ENCODE measurements around the gene CEP85L.

CEP85L gene

GRCh38 chr6:118500130-118501015 is 151.0 kb downstream of the CEP85L start (continued):
- TF ChIP-seq CREB5 (CRISPR knock-in tag; IDR thresholded peaks at IDR 0.05; ENCODE audit: low read depth) (no peak), ISL1 (CRISPR knock-in tag; IDR thresholded peaks at IDR 0.05) (no peak), OSR1 (CRISPR knock-in tag; IDR thresholded peaks at IDR 0.05) (no peak), ZNF70 (CRISPR knock-in tag; IDR thresholded peaks at IDR 0.05) (no peak), SNAI2 (CRISPR knock-in tag; IDR thresholded peaks at IDR 0.05) (no peak), ARNTL (CRISPR knock-in tag; IDR thresholded peaks at IDR 0.05; ENCODE audit: borderline replicate concordance, low read depth) (no peak), RARB (CRISPR knock-in tag; IDR thresholded peaks at IDR 0.05) (no peak)

DNA sequence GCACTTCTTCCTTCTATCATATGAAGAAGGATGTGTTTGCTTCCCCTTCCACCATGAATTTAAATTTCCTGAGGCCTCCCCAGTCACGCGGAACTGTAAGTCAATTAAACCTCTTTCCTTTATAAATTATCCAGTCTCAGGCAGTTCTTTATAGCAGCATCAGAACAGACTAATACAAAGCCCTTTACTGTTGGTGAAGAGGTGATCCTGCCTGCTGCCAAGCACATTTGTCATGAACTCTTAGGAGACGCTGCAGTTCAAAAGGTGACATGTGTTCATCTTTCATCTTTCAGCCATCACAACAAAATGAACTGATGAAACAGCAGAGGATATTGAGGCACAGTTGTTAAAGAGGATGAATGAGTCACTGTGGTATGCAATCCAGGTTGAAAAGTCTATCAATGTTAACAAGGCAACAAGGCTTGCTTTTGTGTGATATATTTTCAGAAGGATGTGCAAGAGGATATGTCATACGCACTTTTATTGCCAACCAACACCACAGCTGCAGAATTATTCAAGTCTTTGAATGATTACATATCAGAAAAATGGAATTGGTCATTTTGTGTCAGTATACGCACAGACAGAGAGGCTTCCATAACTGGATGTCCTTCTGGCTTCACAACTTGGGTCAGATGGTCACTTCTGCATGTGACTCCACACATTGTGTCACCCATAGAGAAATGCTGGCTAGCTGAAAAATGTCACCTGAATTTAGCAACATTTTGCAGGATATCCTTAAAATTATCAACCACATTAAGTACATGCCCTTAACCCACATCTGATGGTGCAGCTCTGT is 155.7 kb downstream of the CEP85L start:
- TF ChIP-seq ZNF8 (CRISPR knock-in tag; IDR thresholded peaks at IDR 0.05) (no peak), ZFP30 (CRISPR knock-in tag; IDR thresholded peaks at IDR 0.05) (no peak), RARB (CRISPR knock-in tag; IDR thresholded peaks at IDR 0.05) (no peak), TOX (CRISPR knock-in tag; IDR thresholded peaks at IDR 0.05; ENCODE audit: borderline replicate concordance) (no peak), OSR1 (CRISPR knock-in tag; IDR thresholded peaks at IDR 0.05) (no peak), ZC3H10 (CRISPR knock-in tag; IDR thresholded peaks at IDR 0.05) (no peak), SNAI2 (CRISPR knock-in tag; IDR thresholded peaks at IDR 0.05) (no peak), BACH2 (CRISPR knock-in tag; IDR thresholded peaks at IDR 0.05; ENCODE audit: borderline replicate concordance) (no peak)
- no peak for ATAC-seq

- no peak for ATAC-seq
- no peak for TF ChIP-seq RARB (CRISPR knock-in tag; IDR thresholded peaks at IDR 0.05)
- TF ChIP-seq BACH2 (CRISPR knock-in tag; IDR thresholded peaks at IDR 0.05; ENCODE audit: borderline replicate concordance): no peak
- no peak for TF ChIP-seq CREB5 (CRISPR knock-in tag; IDR thresholded peaks at IDR 0.05; ENCODE audit: low read depth)
- TF ChIP-seq OSR1 (CRISPR knock-in tag; IDR thresholded peaks at IDR 0.05): no peak
- TF ChIP-seq GLIS3 (CRISPR knock-in tag; IDR thresholded peaks at IDR 0.05): no peak
- TF ChIP-seq CSDC2 (CRISPR knock-in tag; IDR thresholded peaks at IDR 0.05): no peak
Observed at GRCh38 chr6:118494091-118494490, 157.3 kb downstream of the CEP85L start.

- ATAC-seq: no peak
- TF ChIP-seq CREB5 (CRISPR knock-in tag; IDR thresholded peaks at IDR 0.05; ENCODE audit: low read depth): no peak
- no peak for TF ChIP-seq GLIS3 (CRISPR knock-in tag; IDR thresholded peaks at IDR 0.05)
- no peak for TF ChIP-seq POU6F1 (CRISPR knock-in tag; IDR thresholded peaks at IDR 0.05; ENCODE audit: borderline replicate concordance, low read depth)
- TF ChIP-seq TSHZ2 (CRISPR knock-in tag; IDR thresholded peaks at IDR 0.05): no peak
- no peak for TF ChIP-seq SNAI2 (CRISPR knock-in tag; IDR thresholded peaks at IDR 0.05)
- TF ChIP-seq CSDC2 (CRISPR knock-in tag; IDR thresholded peaks at IDR 0.05): no peak
- no peak for TF ChIP-seq TOX (CRISPR knock-in tag; IDR thresholded peaks at IDR 0.05; ENCODE audit: borderline replicate concordance)
- no peak for TF ChIP-seq ZFP30 (CRISPR knock-in tag; IDR thresholded peaks at IDR 0.05)
Observed at GRCh38 chr6:118489990-118490389, 161.4 kb downstream of the CEP85L start.
